Activated CD8-positive, alpha-beta T cell treated with anti-CD3 and anti-CD28 coated beads for 36 hours (primary cell): ENCODE results near the gene ZMYND11. TPM values are rescaled to one million over a fixed set of nuclear protein-coding genes. Genes with fewer than 3 reads are reported as not detected.

Source experiments
- ATAC-seq: fragments of 200-7000 bp; cut with Tn5 transposase; one replicate; pipeline ENCODE4 v1.10.0; 2021; ENCODE audit warnings: mild to moderate bottlenecking, moderate library complexity
- CTCF ChIA-PET: fragments of 350-600 bp; sonication (Branson Sonifier 250); formaldehyde crosslinking; loops from one replicate; lab custom pipeline; 2021; ENCODE audit warnings: antibody characterized with exemption; lab: Charles Lee
- POLR2A ChIA-PET: fragments of 350-600 bp; sonication (Branson Sonifier 250); formaldehyde crosslinking; loops from one replicate; lab custom pipeline; 2021; ENCODE audit warnings: antibody characterized with exemption; lab: Charles Lee
- DNase-seq: peaks from one replicate; pipeline ENCODE4 v3.0.0-alpha.2; 2020
- H3K27ac Mint-ChIP-seq: one replicate; pipeline ENCODE4 v1.8.0; 2021; ENCODE audit warnings: mild to moderate bottlenecking, mixed read lengths
- H3K27me3 Mint-ChIP-seq: one replicate; pipeline ENCODE4 v1.8.0; 2021; ENCODE audit warnings: mixed read lengths
- H3K36me3 Mint-ChIP-seq: one replicate; pipeline ENCODE4 v1.8.0; 2021; ENCODE audit warnings: low read depth, mixed read lengths
- H3K4me1 Mint-ChIP-seq: one replicate; pipeline ENCODE4 v1.8.0; 2021; ENCODE audit warnings: low read depth, mixed read lengths
- H3K4me3 Mint-ChIP-seq: one replicate; pipeline ENCODE4 v1.8.0; 2021; ENCODE audit warnings: mild to moderate bottlenecking, moderate library complexity, mixed read lengths
- H3K9me3 Mint-ChIP-seq: one replicate; pipeline ENCODE4 v1.8.0; 2021; ENCODE audit warnings: mixed read lengths
- CTCF ChIP-seq: fragments of 200-600 bp; IDR thresholded peaks from one replicate; pipeline ENCODE4 v1.8.0; 2022; ENCODE audit warnings: antibody characterized with exemption, mild to moderate bottlenecking
- intact Hi-C: fragments of 100-400 bp; cut with micrococcal nuclease; formaldehyde crosslinking; loops from one replicate; pipeline ENCODE4 v1.10.0; 2022
- total RNA-seq, 2 experiments: library from RNA; stranded (reverse); gene quantifications; one replicate each; pipeline ENCODE4 v1.2.3, GENCODE V29; 2021

Gene ZMYND11
- total RNA-seq, 2 experiments from 2014 or later: 14.9 to 16.8 TPM

GRCh38 chr10:283916-284356 is 148.7 kb downstream of the ZMYND11 start:
- H3K4me1 Mint-ChIP-seq: peaks cover 13% of the 10 kb centered on the region
- peak overlapping the region; percentile 50 for H3K27ac Mint-ChIP-seq
- H3K9me3 Mint-ChIP-seq: no peaks in the 10 kb centered on the region
- H3K27me3 Mint-ChIP-seq: no peaks in the 10 kb centered on the region
- no peak overlapping the region for H3K4me3 Mint-ChIP-seq
- intact Hi-C loops: no loop called here
- ChIA-PET POLR2A (no interaction called here), CTCF (no interaction called here)
- ATAC-seq (peak; percentile 90), DNase-seq (peak; percentile 68)
- no peaks in the 10 kb centered on the region for H3K36me3 Mint-ChIP-seq
- TF ChIP-seq CTCF: no peak

GRCh38 chr10:285216-285615 is 150.0 kb downstream of the ZMYND11 start:
- intact Hi-C loops: no loop called here
- POLR2A ChIA-PET: no interaction called here
- Mint-ChIP-seq H3K36me3 (no peaks in the 10 kb centered on the region), H3K4me3 (no peak overlapping the region), H3K27me3 (no peaks in the 10 kb centered on the region), H3K9me3 (no peaks in the 10 kb centered on the region), H3K27ac (no peak overlapping the region), H3K4me1 (peaks cover 13% of the 10 kb centered on the region)
- CTCF ChIA-PET: no interaction called here
- no peak for TF ChIP-seq CTCF
- DNase-seq (peak; percentile 3), ATAC-seq (no peak)

GRCh38 chr10:287026-287709 is 151.9 kb downstream of the ZMYND11 start:
- H3K27me3 Mint-ChIP-seq: no peaks in the 10 kb centered on the region
- no peak for DNase-seq
- TF ChIP-seq CTCF: no peak
- H3K27ac Mint-ChIP-seq: no peak overlapping the region
- H3K9me3 Mint-ChIP-seq: no peaks in the 10 kb centered on the region
- intact Hi-C loops: no loop called here
- no peak for ATAC-seq
- no peaks in the 10 kb centered on the region for H3K36me3 Mint-ChIP-seq
- ChIA-PET POLR2A (no interaction called here), CTCF (interaction anchor here (0.8 kb wide), 1 partner anchor 146 kb away, joined by 3 read pairs; no protein-coding TSS in a partner anchor)
- H3K4me3 Mint-ChIP-seq: no peak overlapping the region
- H3K4me1 Mint-ChIP-seq: peaks cover 13% of the 10 kb centered on the region

GRCh38 chr10:287814-288213 is 152.6 kb downstream of the ZMYND11 start:
- H3K36me3 Mint-ChIP-seq: no peaks in the 10 kb centered on the region
- TF ChIP-seq CTCF: no peak
- POLR2A ChIA-PET: interaction anchor here (1.2 kb wide), 1 partner anchor 10 kb away, joined by 3 read pairs; no protein-coding TSS in a partner anchor
- ATAC-seq (no peak), DNase-seq (no peak)
- H3K27ac Mint-ChIP-seq: no peak overlapping the region
- no peak overlapping the region for H3K4me3 Mint-ChIP-seq
- H3K27me3 Mint-ChIP-seq: no peaks in the 10 kb centered on the region
- H3K4me1 Mint-ChIP-seq: peaks cover 13% of the 10 kb centered on the region
- intact Hi-C loops: no loop called here
- CTCF ChIA-PET: interaction anchor here (0.8 kb wide), 1 partner anchor 146 kb away, joined by 3 read pairs; no protein-coding TSS in a partner anchor
- H3K9me3 Mint-ChIP-seq: no peaks in the 10 kb centered on the region
